Panc1 (cell line): Measurements from ENCODE around the gene TBXA2R. TPM values are rescaled to one million over a fixed set of nuclear protein-coding genes. Genes with fewer than 3 reads are reported as not detected.

Source experiments
- ATAC-seq: fragments of 200-7000 bp; cut with Tn5 transposase; 2 replicates; pipeline ENCODE4 v1.9.1; 2020; ENCODE audit warnings: mild to moderate bottlenecking, moderate library complexity
- BruUV-seq: library from RNA; stranded (reverse); fragments of 400-500 nt; replicated peaks from 2 replicates; lab custom pipeline; 2021; lab: Mats Ljungman, UMichigan
- CTCF ChIA-PET: fragments of 300-600 bp; sonication (Branson Sonifier 250); formaldehyde crosslinking; loops from one replicate; lab custom pipeline; 2022; ENCODE audit warnings: antibody characterized with exemption; lab: Charles Lee
- POLR2A ChIA-PET: fragments of 300-600 bp; sonication (Branson Sonifier 250); formaldehyde crosslinking; loops from one replicate; lab custom pipeline; 2022; ENCODE audit warnings: antibody characterized with exemption; lab: Charles Lee
- DNase-seq: peaks from one replicate; pipeline ENCODE4 v3.0.0-alpha.2; 2010; ENCODE audit warnings: low read depth, low spot score
- H3K27ac ChIP-seq: 2 replicates; pipeline ENCODE4 v1.5.1; 2011; ENCODE audit warnings: mild to moderate bottlenecking, low read length, inconsistent platforms
- H3K27me3 ChIP-seq: fragments of 200-500 bp; sonication (Bioruptor generic); 2 replicates; pipeline ENCODE4 v1.6.0; 2014; ENCODE audit warnings: low read length, inconsistent platforms; ENCODE audit not compliant: control insufficient read depth, insufficient read depth
- H3K36me3 ChIP-seq: fragments of 200-500 bp; sonication (Bioruptor generic); 2 replicates; pipeline ENCODE4 v1.5.1; 2014; ENCODE audit warnings: inconsistent platforms, mild to moderate bottlenecking, low read length, moderate library complexity; ENCODE audit not compliant: control insufficient read depth, insufficient read depth
- H3K4me1 ChIP-seq: 2 replicates; pipeline ENCODE4 v1.5.1; 2011; ENCODE audit warnings: inconsistent platforms, mild to moderate bottlenecking, low read length, moderate library complexity; ENCODE audit not compliant: control insufficient read depth, insufficient read depth
- H3K4me3 ChIP-seq, 2 experiments: 2 replicates each; pipeline ENCODE4 v1.5.1; 2011 to 2012; ENCODE audit warnings: low read depth in 2 of 2, low read length in 2 of 2, mild to moderate bottlenecking in 2 of 2, inconsistent platforms in 1 of 2, moderate library complexity in 1 of 2
- H3K9me3 ChIP-seq: fragments of 200-500 bp; sonication (Bioruptor generic); 2 replicates; pipeline ENCODE4 v1.5.1; 2014; ENCODE audit warnings: low read depth, mild to moderate bottlenecking, inconsistent platforms, low read length, moderate library complexity; ENCODE audit not compliant: control insufficient read depth, insufficient read depth
- CTCF ChIP-seq: fragments of 450-650 bp; IDR thresholded peaks from 2 replicates; pipeline ENCODE4 v1.5.1; 2017; ENCODE audit warnings: mild to moderate bottlenecking
- POLR2AphosphoS5 ChIP-seq: IDR thresholded peaks from 2 replicates; pipeline ENCODE4 v1.6.1; 2012; ENCODE audit warnings: mild to moderate bottlenecking, low read depth, low read length, moderate library complexity
- REST ChIP-seq, 2 experiments: IDR thresholded peaks; 2 replicates each; pipeline ENCODE4 v1.6.1; 2011 to 2012; ENCODE audit warnings: low read depth in 2 of 2, control low read depth in 1 of 2, low read length in 1 of 2, mild to moderate bottlenecking in 1 of 2, moderate library complexity in 1 of 2; ENCODE audit not compliant: insufficient read depth in 1 of 2
- SIN3A ChIP-seq: IDR thresholded peaks from 2 replicates; pipeline ENCODE4 v1.6.1; 2012; ENCODE audit warnings: low read depth, mild to moderate bottlenecking, low read length, moderate library complexity, borderline replicate concordance; ENCODE audit not compliant: insufficient read depth
- TCF7L2 ChIP-seq: IDR thresholded peaks from 2 replicates; pipeline ENCODE4 v1.6.1; 2011; ENCODE audit warnings: mild to moderate bottlenecking, low read depth, low read length, inconsistent platforms
- in situ Hi-C: cut with HindIII; loops from 2 replicates; pipeline ENCODE4 v1.10.0; 2016; ENCODE audit warnings: low sequenced_read_pairs, low pct_unique_long_range_greater_than_20kb
- intact Hi-C: fragments of 100-400 bp; cut with micrococcal nuclease; formaldehyde crosslinking; loops from one replicate; pipeline ENCODE4 v1.10.0; 2022; ENCODE audit not compliant: unreplicated experiment
- total RNA-seq: library from RNA; stranded (reverse); gene quantifications from one replicate; pipeline ENCODE4 v1.2.1, GENCODE V29; 2021; ENCODE audit not compliant: unreplicated experiment

TBXA2R gene
- total RNA-seq, 1 experiment from 2014 or later, result 5.2 TPM

GRCh38 chr19:3621689-3622088, 15.0 kb upstream of the TBXA2R start:
- Histone ChIP-seq H3K4me3 (no peak overlapping the region), H3K27me3 (no peaks in the 10 kb centered on the region), H3K27ac (no peak overlapping the region), H3K9me3 (no peaks in the 10 kb centered on the region), H3K36me3 (peaks cover 5% of the 10 kb centered on the region; the same call in 1 of the 2 replicates), H3K4me1 (peaks cover 6% of the 10 kb centered on the region)
- in situ Hi-C loops, result no loop called here
- intact Hi-C loops, result no loop called here
- CTCF ChIA-PET, result interaction anchor here (0.7 kb wide), 1 partner anchor 29 kb away, joined by 3 read pairs; no protein-coding TSS in a partner anchor
- ATAC-seq, result no peak
- POLR2A ChIA-PET, result no interaction called here
- TF ChIP-seq CTCF (no peak), POLR2AphosphoS5 (no peak), TCF7L2 (no peak), REST (IDR thresholded peaks at IDR 0.05; ENCODE audit: insufficient read depth in 1 of 2, low read depth in 2 of 2, low read length in 1 of 2) (no peak), SIN3A (no peak)
- DNase-seq, result no peak
- BruUV-seq, result no TSS peak

- Histone ChIP-seq H3K9me3 (no peaks in the 10 kb centered on the region), H3K27me3 (no peaks in the 10 kb centered on the region), H3K27ac (no peak overlapping the region), H3K4me1 (peaks cover 6% of the 10 kb centered on the region), H3K4me3 (no peak overlapping the region), H3K36me3 (peaks cover 1% of the 10 kb centered on the region; the same call in 1 of the 2 replicates)
- ATAC-seq (no peak), DNase-seq (no peak)
- no peak for TF ChIP-seq CTCF
- TF ChIP-seq REST (IDR thresholded peaks at IDR 0.05; ENCODE audit: insufficient read depth in 1 of 2, low read depth in 2 of 2, low read length in 1 of 2), result no peak
- no peak for TF ChIP-seq POLR2AphosphoS5
- TF ChIP-seq TCF7L2, result no peak
- no peak for TF ChIP-seq SIN3A
- ChIA-PET POLR2A (no interaction called here), CTCF (interaction anchor here (0.7 kb wide), 1 partner anchor 30 kb away, joined by 3 read pairs; no protein-coding TSS in a partner anchor)
- no TSS peak for BruUV-seq
- intact Hi-C loops, result no loop called here
- in situ Hi-C loops, result no loop called here
These were observed 14.3 kb upstream of the TBXA2R start for GRCh38 chr19:3620817-3621547.
